GM12878 (cell line): ENCODE results near the gene HNRNPF.

Experiments used
- ATF7 ChIP-seq: fragments of 450-650 bp; IDR thresholded peaks from 2 replicates; pipeline ENCODE4 v1.6.1; 2016; ENCODE audit warnings: low read depth, mild to moderate bottlenecking
- BHLHE40 ChIP-seq, 2 experiments: fragments of 450-650 bp in 1 of 2; IDR thresholded peaks; 2 replicates each; pipeline ENCODE4 v1.6.1; 2011 to 2017; ENCODE audit warnings: low read depth in 2 of 2, borderline replicate concordance in 1 of 2, improper control_type of control experiment in 1 of 2, low read length in 1 of 2, mild to moderate bottlenecking in 1 of 2
- EP300 ChIP-seq, 2 experiments: fragments of 150-350 bp in 1 of 2; IDR thresholded peaks; 2 replicates each; pipeline ENCODE4 v1.6.1; 2011 to 2012; ENCODE audit warnings: low read depth in 2 of 2, low read length in 2 of 2, borderline replicate concordance in 1 of 2, improper control_type of control experiment in 1 of 2, inconsistent platforms in 1 of 2; ENCODE audit not compliant: control insufficient read depth in 1 of 2
- JUND ChIP-seq: IDR thresholded peaks from 2 replicates; pipeline ENCODE4 v1.6.1; 2012; ENCODE audit warnings: low read depth, mild to moderate bottlenecking, low read length, improper control_type of control experiment, moderate library complexity
- NRF1 ChIP-seq: conservative IDR thresholded peaks from 2 replicates; pipeline ENCODE4 v1.6.1; 2011; ENCODE audit warnings: mild to moderate bottlenecking, low read depth, low read length, improper control_type of control experiment
- POLR2AphosphoS2 ChIP-seq: IDR thresholded peaks from 2 replicates; pipeline ENCODE4 v1.6.1; 2011; ENCODE audit warnings: low read depth, mild to moderate bottlenecking, low read length, improper control_type of control experiment, moderate library complexity
- SP1 ChIP-seq: IDR thresholded peaks from one replicate; pipeline ENCODE4 v1.6.1; 2011; ENCODE audit warnings: low read depth, low read length
- SUZ12 ChIP-seq: fragments of 200-600 bp; sonication (generic); IDR thresholded peaks from one replicate; pipeline ENCODE4 v1.6.1; 2018; ENCODE audit warnings: antibody characterized with exemption, mild to moderate bottlenecking; ENCODE audit not compliant: unreplicated experiment
- TCF7 ChIP-seq: IDR thresholded peaks from 2 replicates; pipeline ENCODE4 v1.6.1; 2014; ENCODE audit warnings: antibody characterized with exemption, borderline replicate concordance
- YY1 ChIP-seq: IDR thresholded peaks from 2 replicates; pipeline ENCODE4 v1.6.1; 2011; ENCODE audit warnings: low read depth, mild to moderate bottlenecking, low read length
- ZNF217 ChIP-seq: fragments of 450-650 bp; IDR thresholded peaks from 2 replicates; pipeline ENCODE4 v1.6.1; 2017; ENCODE audit warnings: antibody characterized with exemption, mild to moderate bottlenecking
- ZNF384 ChIP-seq: IDR thresholded peaks from 2 replicates; pipeline ENCODE4 v1.6.1; 2012; ENCODE audit warnings: low read depth, mild to moderate bottlenecking, low read length, improper control_type of control experiment, borderline replicate concordance
- TF ChIP-seq, protein P1 (sequence below), 3 experiments: IDR thresholded peaks in 2 of 3; conservative IDR thresholded peaks in 1 of 3; 2 replicates each; pipeline ENCODE4 v1.5.1; 2011; ENCODE audit warnings: low read depth in 3 of 3, low read length in 3 of 3, mild to moderate bottlenecking in 3 of 3, control low read depth in 2 of 3, moderate library complexity in 2 of 3, inconsistent platforms in 1 of 3, mixed read lengths in 1 of 3; ENCODE audit not compliant: control insufficient read depth in 2 of 3, insufficient read depth in 1 of 3; ENCODE audit errors: extremely low read depth in 1 of 3

DNA sequence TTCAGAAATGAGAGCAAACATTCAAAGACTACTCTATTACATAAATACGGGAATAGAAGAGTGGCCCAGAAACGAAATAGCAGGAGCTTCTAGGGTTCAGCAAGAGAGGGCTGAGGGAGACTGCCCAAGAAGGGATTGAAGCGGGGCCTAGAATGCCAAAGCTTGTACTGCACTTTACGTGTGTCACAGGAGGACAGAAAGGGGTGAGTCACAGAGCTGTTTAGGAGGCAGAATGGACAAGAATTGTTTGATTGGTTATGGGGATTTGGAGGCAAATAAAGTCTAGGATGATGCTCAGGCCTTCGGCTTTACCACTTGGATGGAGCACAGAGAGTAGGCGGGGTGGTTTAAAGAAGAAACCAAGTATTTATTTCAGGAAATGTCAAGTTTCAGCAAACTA is 48.9 kb downstream of the HNRNPF start:
- no peak for TF ChIP-seq ATF7
- TF ChIP-seq, protein P1, sequence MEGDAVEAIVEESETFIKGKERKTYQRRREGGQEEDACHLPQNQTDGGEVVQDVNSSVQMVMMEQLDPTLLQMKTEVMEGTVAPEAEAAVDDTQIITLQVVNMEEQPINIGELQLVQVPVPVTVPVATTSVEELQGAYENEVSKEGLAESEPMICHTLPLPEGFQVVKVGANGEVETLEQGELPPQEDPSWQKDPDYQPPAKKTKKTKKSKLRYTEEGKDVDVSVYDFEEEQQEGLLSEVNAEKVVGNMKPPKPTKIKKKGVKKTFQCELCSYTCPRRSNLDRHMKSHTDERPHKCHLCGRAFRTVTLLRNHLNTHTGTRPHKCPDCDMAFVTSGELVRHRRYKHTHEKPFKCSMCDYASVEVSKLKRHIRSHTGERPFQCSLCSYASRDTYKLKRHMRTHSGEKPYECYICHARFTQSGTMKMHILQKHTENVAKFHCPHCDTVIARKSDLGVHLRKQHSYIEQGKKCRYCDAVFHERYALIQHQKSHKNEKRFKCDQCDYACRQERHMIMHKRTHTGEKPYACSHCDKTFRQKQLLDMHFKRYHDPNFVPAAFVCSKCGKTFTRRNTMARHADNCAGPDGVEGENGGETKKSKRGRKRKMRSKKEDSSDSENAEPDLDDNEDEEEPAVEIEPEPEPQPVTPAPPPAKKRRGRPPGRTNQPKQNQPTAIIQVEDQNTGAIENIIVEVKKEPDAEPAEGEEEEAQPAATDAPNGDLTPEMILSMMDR (IDR thresholded peaks at IDR 0.05 in 2 of 3, conservative IDR thresholded peaks at IDR 0.05 in 1 of 3; ENCODE audit: control insufficient read depth in 2 of 3, extremely low read depth in 1 of 3, insufficient read depth in 1 of 3, low read depth in 3 of 3, low read length in 3 of 3) = no peak
- TF ChIP-seq BHLHE40 (IDR thresholded peaks at IDR 0.05; ENCODE audit: borderline replicate concordance in 1 of 2, low read depth in 2 of 2, low read length in 1 of 2) = no peak
- TF ChIP-seq ZNF384 = no peak
- TF ChIP-seq NRF1 = no peak
- no peak for TF ChIP-seq SP1
- no peak for TF ChIP-seq YY1
- TF ChIP-seq EP300 (IDR thresholded peaks at IDR 0.05; ENCODE audit: borderline replicate concordance in 1 of 2, control insufficient read depth in 1 of 2, low read depth in 2 of 2, low read length in 2 of 2) = no peak
- no peak for TF ChIP-seq POLR2AphosphoS2
- no peak for TF ChIP-seq TCF7
- TF ChIP-seq SUZ12 = no peak
- TF ChIP-seq JUND = no peak
- no peak for TF ChIP-seq ZNF217
